Adrenal gland (tissue), 12 donors: ENCODE measurements around the gene VSTM2B. TPM values are rescaled to one million over a fixed set of nuclear protein-coding genes. Genes with fewer than 3 reads are reported as not detected.
"Not testable (repeated sequence)": the region's sequence is repeated elsewhere in the genome, so short reads cannot be mapped to it uniquely, and the experiment has no call there.

Experiments
- DNase-seq, 7 donors: peaks; one replicate each; pipeline ENCODE4 v3.0.0-alpha.2; 2019 to 2020
- H3K27ac ChIP-seq, 5 donors: fragments of 200-600 bp; sonication (generic) in 4 of 5; 1 replicate in 3 of 5; 2 replicates in 2 of 5; pipeline versions ENCODE4 v1.5.1 to v1.8.0; 2016 to 2020; ENCODE audit warnings: mild to moderate bottlenecking in 1 of 5
- H3K27me3 ChIP-seq: fragments of 200-600 bp; 2 replicates; pipeline ENCODE4 v1.8.0; 2021
- H3K36me3 ChIP-seq, 2 donors: fragments of 200-600 bp; replicated peaks in 1 of 2; 1 replicate in 1 of 2; 2 replicates in 1 of 2; pipeline versions ENCODE4 v1.5.1 to v1.8.0; 2018 to 2022
- H3K4me1 ChIP-seq, 2 donors: fragments of 200-600 bp; replicated peaks in 1 of 2; 1 replicate in 1 of 2; 2 replicates in 1 of 2; pipeline versions ENCODE4 v1.5.1 to v1.8.0; 2018 to 2021
- H3K4me3 ChIP-seq, 4 donors: fragments of 200-600 bp; sonication (generic) in 3 of 4; one replicate each; pipeline ENCODE4 v1.5.1; 2016 to 2018
- H3K9me3 ChIP-seq, 3 donors: fragments of 200-600 bp; sonication (generic) in 1 of 3; replicated peaks in 1 of 3; 1 replicate in 2 of 3; 2 replicates in 1 of 3; pipeline versions ENCODE4 v1.5.1 to v1.8.0; 2016 to 2021
- POLR2A ChIP-seq, 2 donors: fragments of 450-650 bp; IDR thresholded peaks; one replicate each; pipeline ENCODE4 v1.6.1; 2017; ENCODE audit warnings: antibody characterized with exemption in 2 of 2, mild to moderate bottlenecking in 2 of 2, moderate library complexity in 1 of 2
- WGBS, 4 donors: extraction: QIAGEN DNeasy Blood & Tissue Kit in 2 of 4; methylation state at CpG; one replicate each; pipeline versions ENCODE4 v1.1.5 to v1.1.7; 2013 to 2017; 5-methylcytosine and 5-hydroxymethylcytosine counted together
- intact Hi-C, 2 donors: fragments of 100-400 bp; cut with DNase I; formaldehyde crosslinking; loops; one replicate each; pipeline versions ENCODE4 v1.14.1 to v1.15.0; 2022 to 2023
- polyA plus RNA-seq, 3 donors: library from polyadenylated mRNA; stranded (reverse); fragments of 200-250 nt in 2 of 3; fragments of 350-450 nt in 1 of 3; fragmentation: Illumina TruSeq in 1 of 3; extraction: RNeasy Lipid Tissue Mini Kit (QIAGEN cat#74804) in 1 of 3; gene quantifications; one replicate each; pipeline ENCODE4 v1.2.3, GENCODE V29; 2013 to 2014
- total RNA-seq, 9 donors: library from RNA; depleted of rRNA in 4 of 9; stranded (reverse); fragments of >200 nt in 4 of 9; fragments of 120-200 nt in 1 of 9; fragmentation: NEBNext Ultra II Directional in 1 of 9; extraction: Animal tissue kit (Norgen Biotek cat#: 25700) in 1 of 9; gene quantifications; one replicate each; pipeline versions ENCODE4 v1.1.0 to v1.2.4, GENCODE V29; 2013 to 2023
- TF ChIP-seq, protein P1 (sequence below), 6 experiments: fragments of 450-650 bp in 4 of 6; fragments of 200-600 bp in 2 of 6; sonication (generic) in 1 of 6; IDR thresholded peaks; 1 replicate in 5 of 6; 2 replicates in 1 of 6; pipeline versions ENCODE4 v1.5.1 to v1.8.0; 2016 to 2021; ENCODE audit warnings: antibody characterized with exemption in 6 of 6, mild to moderate bottlenecking in 2 of 6, moderate library complexity in 1 of 6
- donor health status: healthy with polysubstance abuse.
- donor health status: Bipolar disorder and iron deficiency.
- donor health status: DM: yes; HTN: yes; CAD: no.
- donor health status: DM: no; HTN: no; CAD: no.
- donor health status: DM: no; HTN: no; CAD: no.
- donor health status: DM: yes; HTN: yes; CAD: no.

VSTM2B gene
- total and polyA plus RNA-seq, 12 donors, result 0.09 to 1.3 (median 0.64) TPM; not detected in 8

DNA sequence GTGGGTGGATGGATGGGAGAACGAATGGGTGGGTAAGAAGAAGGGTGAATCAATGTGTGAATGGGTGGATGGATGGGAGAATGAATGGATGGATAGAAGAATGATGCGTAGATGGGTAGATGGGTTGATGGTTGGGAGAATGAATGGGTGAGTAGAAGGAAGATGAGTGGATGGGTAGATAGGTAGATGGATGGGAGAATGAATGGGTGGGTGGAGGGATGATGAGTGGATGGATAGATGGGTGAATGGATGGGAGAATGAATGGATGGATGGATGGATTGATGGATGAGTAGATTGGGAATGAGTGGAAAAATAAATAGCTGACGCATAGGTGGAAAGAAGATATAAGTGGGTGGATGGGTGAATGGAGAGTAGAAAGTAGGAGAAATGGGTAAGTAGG is 16.5 kb downstream of the VSTM2B start:
- Histone ChIP-seq H3K27me3 (no peaks in the 10 kb centered on the region), H3K9me3 (no peaks in the 10 kb centered on the region), H3K27ac (no peak overlapping the region), H3K36me3 (no peaks in the 10 kb centered on the region), H3K4me3 (no peak overlapping the region), H3K4me1 (no peaks in the 10 kb centered on the region)
- intact Hi-C loops, result no loop called here
- 59 to 69% (median 67%) methylated on average over 3 of the region's 3 CpGs for WGBS, 4 donors
- no peak for DNase-seq
- no peak for TF ChIP-seq POLR2A (IDR thresholded peaks at IDR 0.05)
- TF ChIP-seq, protein P1, sequence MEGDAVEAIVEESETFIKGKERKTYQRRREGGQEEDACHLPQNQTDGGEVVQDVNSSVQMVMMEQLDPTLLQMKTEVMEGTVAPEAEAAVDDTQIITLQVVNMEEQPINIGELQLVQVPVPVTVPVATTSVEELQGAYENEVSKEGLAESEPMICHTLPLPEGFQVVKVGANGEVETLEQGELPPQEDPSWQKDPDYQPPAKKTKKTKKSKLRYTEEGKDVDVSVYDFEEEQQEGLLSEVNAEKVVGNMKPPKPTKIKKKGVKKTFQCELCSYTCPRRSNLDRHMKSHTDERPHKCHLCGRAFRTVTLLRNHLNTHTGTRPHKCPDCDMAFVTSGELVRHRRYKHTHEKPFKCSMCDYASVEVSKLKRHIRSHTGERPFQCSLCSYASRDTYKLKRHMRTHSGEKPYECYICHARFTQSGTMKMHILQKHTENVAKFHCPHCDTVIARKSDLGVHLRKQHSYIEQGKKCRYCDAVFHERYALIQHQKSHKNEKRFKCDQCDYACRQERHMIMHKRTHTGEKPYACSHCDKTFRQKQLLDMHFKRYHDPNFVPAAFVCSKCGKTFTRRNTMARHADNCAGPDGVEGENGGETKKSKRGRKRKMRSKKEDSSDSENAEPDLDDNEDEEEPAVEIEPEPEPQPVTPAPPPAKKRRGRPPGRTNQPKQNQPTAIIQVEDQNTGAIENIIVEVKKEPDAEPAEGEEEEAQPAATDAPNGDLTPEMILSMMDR (IDR thresholded peaks at IDR 0.05), result no peak

DNA sequence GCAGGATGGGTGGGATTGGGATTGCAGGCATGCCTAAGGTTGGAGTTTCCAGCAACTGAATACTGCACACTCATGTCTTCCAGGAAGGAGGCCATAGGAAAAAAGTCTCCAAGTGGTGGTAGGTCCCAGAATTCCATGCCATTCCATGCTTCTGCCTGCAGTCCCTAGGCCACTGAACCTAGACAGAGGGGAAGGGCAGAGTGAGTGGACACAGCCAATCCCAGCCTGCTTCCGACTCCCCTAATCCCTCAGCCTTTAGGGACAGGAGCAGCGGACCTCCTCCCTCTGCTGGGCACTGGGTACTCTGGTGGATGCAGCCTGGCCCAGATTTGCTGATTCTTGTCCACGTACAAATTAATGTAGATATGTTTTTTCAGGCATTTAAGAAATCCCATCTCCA is 17.0 kb downstream of the VSTM2B start:
- Histone ChIP-seq H3K9me3 (no peaks in the 10 kb centered on the region), H3K27ac (no peak overlapping the region), H3K36me3 (no peaks in the 10 kb centered on the region), H3K4me3 (no peak overlapping the region), H3K4me1 (no peaks in the 10 kb centered on the region), H3K27me3 (no peaks in the 10 kb centered on the region)
- DNase-seq, result no peak
- intact Hi-C loops, result no loop called here
- no peak for TF ChIP-seq POLR2A (IDR thresholded peaks at IDR 0.05)
- TF ChIP-seq, protein P1 (IDR thresholded peaks at IDR 0.05), result no peak
- WGBS, 4 donors, result 66 to 80% (median 74%) methylated on average over 3 of the region's 3 CpGs

DNA sequence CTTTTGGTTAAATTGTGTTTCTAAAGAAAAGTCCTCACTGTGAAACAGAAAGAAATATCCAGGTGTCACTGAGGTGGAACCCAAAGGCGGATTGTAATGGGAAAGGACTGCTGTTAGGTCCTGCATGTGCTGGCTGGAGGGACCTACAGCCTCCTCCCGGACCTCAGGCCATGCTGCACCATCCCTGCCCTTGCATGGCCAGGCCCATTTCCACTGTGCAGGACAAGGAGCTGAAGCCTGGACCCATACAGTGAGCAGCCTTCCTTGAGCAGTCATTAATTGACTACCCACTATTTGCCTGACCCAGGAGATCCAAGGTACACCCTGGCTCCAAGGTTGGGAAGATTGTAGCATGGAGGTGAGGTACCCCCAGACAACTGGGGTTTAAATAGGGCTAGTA is 17.6 kb downstream of the VSTM2B start:
- intact Hi-C loops, result no loop called here
- 46 to 70% (median 62%) methylated on average over 2 of the region's 2 CpGs for WGBS, 4 donors
- no peak overlapping the region for H3K4me3 ChIP-seq
- no peak for TF ChIP-seq POLR2A (IDR thresholded peaks at IDR 0.05)
- TF ChIP-seq, protein P1 (IDR thresholded peaks at IDR 0.05), result no peak
- H3K27ac ChIP-seq, result no peak overlapping the region
- no peaks in the 10 kb centered on the region for H3K9me3 ChIP-seq
- DNase-seq, result no peak
- H3K27me3 ChIP-seq, result no peaks in the 10 kb centered on the region
- no peaks in the 10 kb centered on the region for H3K4me1 ChIP-seq
- no peaks in the 10 kb centered on the region for H3K36me3 ChIP-seq

DNA sequence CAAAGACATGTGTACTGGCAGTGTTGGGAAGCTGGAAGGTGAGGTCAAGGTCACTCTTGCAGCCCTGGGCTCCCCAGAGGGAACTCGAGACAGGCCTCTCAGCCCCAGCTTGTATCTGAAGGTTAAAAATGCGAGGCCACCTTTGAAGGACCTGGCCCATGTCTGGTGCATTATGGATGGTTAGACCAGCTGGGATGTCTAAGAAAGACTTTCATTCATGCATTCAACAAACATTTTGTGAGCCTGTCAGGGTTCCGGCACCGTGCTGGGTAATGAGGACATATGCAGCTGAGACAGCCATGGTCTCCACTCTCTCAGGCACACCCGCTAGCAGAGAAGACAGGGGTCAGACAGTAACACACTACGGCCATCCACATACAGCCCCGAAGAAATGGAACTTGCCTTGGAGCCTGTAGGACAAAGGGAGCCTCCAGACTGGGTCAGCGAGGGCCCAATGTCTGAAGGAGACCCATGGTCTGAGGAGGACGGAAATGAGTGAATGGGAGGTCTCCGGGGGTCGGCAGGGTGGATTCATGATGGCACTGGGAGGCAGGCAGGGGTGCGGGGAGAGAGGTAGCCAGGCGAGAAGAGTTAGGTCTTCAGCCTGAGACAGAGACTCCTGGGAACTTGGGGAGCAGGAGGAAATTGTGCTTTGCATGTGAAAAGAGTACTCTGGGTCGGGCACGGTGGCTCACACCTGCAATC is 19.0 kb downstream of the VSTM2B start:
- no peaks in the 10 kb centered on the region for H3K36me3 ChIP-seq
- H3K27ac ChIP-seq, result no peak overlapping the region
- H3K4me3 ChIP-seq, result no peak overlapping the region
- TF ChIP-seq, protein P1 (IDR thresholded peaks at IDR 0.05), result no peak
- no peak for TF ChIP-seq POLR2A (IDR thresholded peaks at IDR 0.05)
- no peak for DNase-seq
- no peaks in the 10 kb centered on the region for H3K27me3 ChIP-seq
- no peaks in the 10 kb centered on the region for H3K4me1 ChIP-seq
- 81 to 85% (median 84%) methylated on average over 14 to 15 of the region's 15 CpGs for WGBS, 4 donors
- no peaks in the 10 kb centered on the region for H3K9me3 ChIP-seq
- intact Hi-C loops, result no loop called here

DNA sequence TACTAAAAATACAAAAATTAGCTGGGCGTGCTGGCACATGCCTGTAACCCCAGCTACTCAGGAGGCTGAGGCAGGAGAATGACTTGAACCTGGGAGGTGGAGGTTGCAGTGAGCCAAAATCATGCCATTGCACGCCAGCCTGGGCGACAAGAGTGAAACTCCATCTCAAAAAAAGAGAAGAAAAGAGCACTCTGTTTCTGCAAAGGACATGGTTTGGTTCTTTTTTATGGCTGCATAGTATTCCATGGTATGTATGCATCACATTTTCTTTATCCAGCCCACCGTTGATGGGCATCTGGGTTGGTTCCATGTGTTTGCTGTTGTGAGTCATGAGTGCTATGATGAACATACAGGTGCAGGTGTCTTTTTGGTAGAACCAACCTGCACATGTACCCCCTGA is 19.7 kb downstream of the VSTM2B start:
- DNase-seq, H3K36me3 ChIP-seq, H3K27me3 ChIP-seq, H3K4me3 ChIP-seq, intact Hi-C loops, H3K27ac ChIP-seq, H3K4me1 ChIP-seq, H3K9me3 ChIP-seq: not testable (repeated sequence)
- 83 to 91% (median 86%) methylated on average over 4 of the region's 4 CpGs for WGBS, 4 donors
